ENCODE data around the gene LRRC55.

LRRC55 gene, protein sequence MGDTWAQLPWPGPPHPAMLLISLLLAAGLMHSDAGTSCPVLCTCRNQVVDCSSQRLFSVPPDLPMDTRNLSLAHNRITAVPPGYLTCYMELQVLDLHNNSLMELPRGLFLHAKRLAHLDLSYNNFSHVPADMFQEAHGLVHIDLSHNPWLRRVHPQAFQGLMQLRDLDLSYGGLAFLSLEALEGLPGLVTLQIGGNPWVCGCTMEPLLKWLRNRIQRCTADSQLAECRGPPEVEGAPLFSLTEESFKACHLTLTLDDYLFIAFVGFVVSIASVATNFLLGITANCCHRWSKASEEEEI

DNA sequence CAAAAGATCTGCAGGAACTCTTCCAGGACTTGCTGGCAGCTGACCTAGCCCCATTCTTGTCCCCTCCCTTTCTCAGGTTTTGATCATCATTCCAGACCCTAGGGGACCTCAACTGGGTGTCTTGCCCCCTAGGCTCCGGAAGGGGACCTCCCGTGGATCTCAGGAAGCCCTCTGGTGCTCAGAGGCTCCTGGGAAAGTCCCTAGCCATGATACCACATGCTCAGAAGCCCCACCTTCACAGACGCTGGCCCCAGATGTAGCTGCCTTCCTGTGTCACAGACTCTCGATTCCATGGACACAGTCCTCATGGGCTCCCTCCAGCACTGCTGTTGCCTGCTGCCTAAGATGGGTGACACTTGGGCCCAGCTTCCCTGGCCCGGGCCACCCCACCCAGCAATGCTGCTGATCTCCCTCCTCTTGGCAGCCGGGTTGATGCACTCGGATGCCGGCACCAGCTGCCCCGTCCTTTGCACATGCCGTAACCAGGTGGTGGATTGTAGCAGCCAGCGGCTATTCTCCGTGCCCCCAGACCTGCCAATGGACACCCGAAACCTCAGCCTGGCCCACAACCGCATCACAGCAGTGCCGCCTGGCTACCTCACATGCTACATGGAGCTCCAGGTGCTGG is at the start of gene LRRC55:
TSS of gene LRRC55 (plus strand) at position 276 of the 628 bp plus-strand sequence. CDS start at position 346, 70 bp downstream.
- TF ChIP-seq, protein P1, sequence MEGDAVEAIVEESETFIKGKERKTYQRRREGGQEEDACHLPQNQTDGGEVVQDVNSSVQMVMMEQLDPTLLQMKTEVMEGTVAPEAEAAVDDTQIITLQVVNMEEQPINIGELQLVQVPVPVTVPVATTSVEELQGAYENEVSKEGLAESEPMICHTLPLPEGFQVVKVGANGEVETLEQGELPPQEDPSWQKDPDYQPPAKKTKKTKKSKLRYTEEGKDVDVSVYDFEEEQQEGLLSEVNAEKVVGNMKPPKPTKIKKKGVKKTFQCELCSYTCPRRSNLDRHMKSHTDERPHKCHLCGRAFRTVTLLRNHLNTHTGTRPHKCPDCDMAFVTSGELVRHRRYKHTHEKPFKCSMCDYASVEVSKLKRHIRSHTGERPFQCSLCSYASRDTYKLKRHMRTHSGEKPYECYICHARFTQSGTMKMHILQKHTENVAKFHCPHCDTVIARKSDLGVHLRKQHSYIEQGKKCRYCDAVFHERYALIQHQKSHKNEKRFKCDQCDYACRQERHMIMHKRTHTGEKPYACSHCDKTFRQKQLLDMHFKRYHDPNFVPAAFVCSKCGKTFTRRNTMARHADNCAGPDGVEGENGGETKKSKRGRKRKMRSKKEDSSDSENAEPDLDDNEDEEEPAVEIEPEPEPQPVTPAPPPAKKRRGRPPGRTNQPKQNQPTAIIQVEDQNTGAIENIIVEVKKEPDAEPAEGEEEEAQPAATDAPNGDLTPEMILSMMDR (IDR thresholded peaks at IDR 0.05; ENCODE audit: low read depth, low read length): no peak
- no peak within 1 kb of the TSS for H3K4me3 ChIP-seq (ENCODE audit: low read depth, low read length)

DNA sequence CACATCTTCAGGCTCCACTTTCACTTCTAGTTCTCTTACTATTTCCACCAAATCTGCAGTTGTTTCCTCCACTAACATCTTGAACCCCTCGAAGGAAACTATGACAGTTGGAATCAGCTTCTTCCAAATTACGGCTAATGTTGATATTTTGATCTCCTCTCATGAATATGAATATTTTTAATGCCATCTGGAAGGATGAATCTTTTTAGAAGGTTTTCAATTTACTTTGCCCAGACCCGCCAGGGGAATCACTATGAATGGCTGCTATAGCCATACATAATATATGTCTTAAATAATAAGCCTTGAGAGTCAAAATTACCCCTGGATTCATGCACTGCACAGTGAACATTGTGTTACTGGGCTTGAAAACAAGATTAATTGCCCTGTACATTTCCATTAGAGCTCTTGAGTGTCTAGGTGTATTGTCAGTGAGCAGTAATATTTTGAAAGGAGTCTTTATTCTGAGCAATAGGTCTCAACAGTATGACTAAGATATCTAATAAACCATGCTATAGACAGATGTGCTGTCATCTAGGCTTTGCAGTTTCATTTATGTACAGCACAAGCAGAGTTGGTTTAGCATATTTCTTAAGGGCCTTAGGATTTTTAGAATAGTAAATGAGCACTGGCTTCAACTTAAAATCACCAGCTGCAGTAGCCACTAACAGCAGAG is 48.3 kb upstream of the LRRC55 start:
- TF ChIP-seq, protein P1 (IDR thresholded peaks at IDR 0.05; ENCODE audit: low read depth, low read length): no peak

DNA sequence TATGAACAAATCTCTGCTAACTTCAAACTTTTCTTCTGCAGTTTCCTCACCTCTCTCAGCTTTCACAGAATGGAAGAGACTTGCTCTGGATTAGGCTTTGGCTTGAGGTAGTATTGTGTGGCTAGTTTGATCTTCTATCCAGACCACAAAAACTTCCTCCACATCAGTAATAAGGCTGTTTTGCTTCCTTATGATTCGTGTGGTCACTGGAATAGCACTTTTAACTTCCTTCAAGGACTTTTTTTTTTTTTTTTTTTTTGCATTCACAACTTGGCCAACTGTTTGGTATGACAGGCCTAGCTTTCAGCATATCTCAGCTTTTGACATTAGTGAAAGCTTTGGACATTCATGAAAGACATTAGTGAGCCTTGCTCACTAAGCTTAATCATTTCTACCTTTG is 47.5 kb upstream of the LRRC55 start:
- no peak overlapping the region for H3K4me3 ChIP-seq (ENCODE audit: low read depth, low read length)
- TF ChIP-seq, protein P1 (IDR thresholded peaks at IDR 0.05; ENCODE audit: low read depth, low read length): no peak

More for the DNA sequence above, 48.3 kb upstream of the LRRC55 start:
- no peak overlapping the region for H3K4me3 ChIP-seq (ENCODE audit: low read depth, low read length)

DNA sequence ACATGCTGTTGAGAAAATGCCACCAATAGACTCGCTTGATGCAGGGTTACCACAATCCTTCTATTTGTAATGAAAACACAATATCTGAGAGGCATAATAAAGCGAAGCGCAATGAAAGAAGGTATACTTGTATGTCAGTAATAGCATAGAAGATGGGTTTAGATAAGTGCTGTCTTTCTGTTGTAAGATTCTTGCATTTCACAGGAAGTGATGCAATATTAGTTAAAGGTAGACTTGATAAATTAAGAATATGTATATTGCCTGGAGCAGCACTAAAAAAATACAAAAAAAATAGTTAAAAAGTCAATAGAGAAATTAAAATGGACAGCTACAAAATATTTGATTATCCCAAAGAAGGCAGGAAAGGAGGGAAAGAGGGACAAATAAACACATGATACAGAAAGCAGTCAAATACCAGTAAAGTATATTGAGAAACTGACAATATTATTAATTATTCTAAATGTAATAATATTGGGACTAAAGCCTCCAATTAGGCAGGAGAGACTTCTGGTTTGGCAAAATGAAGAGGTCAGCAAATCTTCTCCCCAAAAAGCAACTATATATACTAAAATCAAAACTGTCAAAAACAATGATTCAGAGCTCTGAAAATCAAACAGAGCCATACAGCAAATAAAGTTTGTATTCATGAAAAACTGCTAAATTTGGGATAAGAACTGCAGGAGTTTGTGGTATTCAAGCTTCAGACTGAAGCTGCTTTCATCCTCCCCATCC is 46.6 kb upstream of the LRRC55 start:
- TF ChIP-seq, protein P1 (IDR thresholded peaks at IDR 0.05; ENCODE audit: low read depth, low read length): no peak
- H3K4me3 ChIP-seq (ENCODE audit: low read depth, low read length): no peak overlapping the region

DNA sequence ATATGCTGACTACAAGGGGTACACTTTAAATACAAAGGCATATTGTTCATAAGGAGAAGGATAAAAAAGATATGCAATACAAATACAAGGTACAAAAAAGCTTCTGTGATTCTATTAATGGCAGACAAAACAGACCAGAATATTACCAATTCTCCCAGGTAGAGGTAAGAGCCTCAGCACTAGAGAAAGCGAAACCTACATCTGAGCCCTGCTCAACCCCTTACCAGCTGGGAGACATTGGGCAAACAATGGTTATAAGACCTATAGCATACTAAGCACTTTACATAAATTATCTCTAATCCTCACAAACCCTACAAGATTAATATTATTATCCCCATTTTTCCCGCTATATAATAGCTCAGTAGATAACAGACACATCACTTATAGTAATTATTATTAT is 41.2 kb upstream of the LRRC55 start:
- TF ChIP-seq, protein P1 (IDR thresholded peaks at IDR 0.05; ENCODE audit: low read depth, low read length): no peak
- no peak overlapping the region for H3K4me3 ChIP-seq (ENCODE audit: low read depth, low read length)

DNA sequence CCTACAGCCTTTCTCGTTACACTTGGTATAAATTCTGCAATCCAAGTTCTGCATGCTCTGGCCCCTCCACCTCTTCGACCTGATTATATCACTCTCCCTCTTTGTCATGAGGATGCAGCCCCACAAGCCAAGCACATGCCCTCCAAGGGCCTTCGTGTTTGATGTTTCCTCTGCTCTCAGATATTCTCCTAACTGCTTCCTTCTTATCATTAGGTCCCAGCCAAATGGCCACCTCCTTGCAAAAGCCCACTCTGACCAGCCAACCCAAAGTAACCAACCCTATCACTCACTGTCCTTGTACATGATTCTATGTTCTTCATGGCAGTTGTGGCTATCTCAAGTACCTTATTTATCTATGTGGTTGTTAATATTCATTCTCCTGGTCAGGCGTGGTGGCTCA is 38.3 kb upstream of the LRRC55 start:
- no peak overlapping the region for H3K4me3 ChIP-seq (ENCODE audit: low read depth, low read length)
- TF ChIP-seq, protein P1 (IDR thresholded peaks at IDR 0.05; ENCODE audit: low read depth, low read length): no peak

Data from WI38 (cell line).